Transverse colon (tissue), 3 donors: ENCODE measurements around the gene CSNK1D.

ENCODE experiments used
- CTCF ChIP-seq, 5 experiments: fragments of 200-600 bp in 3 of 5; fragments of 450-650 bp in 2 of 5; sonication (generic) in 3 of 5; IDR thresholded peaks; 1 replicate in 2 of 5; 2 replicates in 3 of 5; pipeline ENCODE4 v1.5.1; 2016 to 2017; ENCODE audit warnings: antibody characterized with exemption in 5 of 5, inconsistent platforms in 3 of 5, mild to moderate bottlenecking in 2 of 5, moderate library complexity in 1 of 5
- EP300 ChIP-seq: sonication (generic); formaldehyde crosslinking; IDR thresholded peaks from one replicate; pipeline ENCODE4 v1.6.1; 2017; ENCODE audit warnings: antibody characterized with exemption, low read depth

- TF ChIP-seq CTCF (IDR thresholded peaks at IDR 0.05) (no peak), EP300 (no peak)
Observed at GRCh38 chr17:82241926-82242697, 31.4 kb downstream of the CSNK1D start.
